ENCODE results near the gene CENPX.

The CENPX gene

GRCh38 chr17:82055023-82055964 lies 32.6 kb upstream of the CENPX start:
- no peak for DNase-seq

GRCh38 chr17:82054351-82055022 lies 31.8 kb upstream of the CENPX start:
- DNase-seq = no peak

- no peak for DNase-seq
These were observed 31.0 kb upstream of the CENPX start for GRCh38 chr17:82053556-82054263.

- no peak for DNase-seq
These were observed 30.5 kb upstream of the CENPX start for GRCh38 chr17:82053130-82053529.

- DNase-seq = no peak
These were observed 30.0 kb upstream of the CENPX start for GRCh38 chr17:82052638-82053059.

DNA sequence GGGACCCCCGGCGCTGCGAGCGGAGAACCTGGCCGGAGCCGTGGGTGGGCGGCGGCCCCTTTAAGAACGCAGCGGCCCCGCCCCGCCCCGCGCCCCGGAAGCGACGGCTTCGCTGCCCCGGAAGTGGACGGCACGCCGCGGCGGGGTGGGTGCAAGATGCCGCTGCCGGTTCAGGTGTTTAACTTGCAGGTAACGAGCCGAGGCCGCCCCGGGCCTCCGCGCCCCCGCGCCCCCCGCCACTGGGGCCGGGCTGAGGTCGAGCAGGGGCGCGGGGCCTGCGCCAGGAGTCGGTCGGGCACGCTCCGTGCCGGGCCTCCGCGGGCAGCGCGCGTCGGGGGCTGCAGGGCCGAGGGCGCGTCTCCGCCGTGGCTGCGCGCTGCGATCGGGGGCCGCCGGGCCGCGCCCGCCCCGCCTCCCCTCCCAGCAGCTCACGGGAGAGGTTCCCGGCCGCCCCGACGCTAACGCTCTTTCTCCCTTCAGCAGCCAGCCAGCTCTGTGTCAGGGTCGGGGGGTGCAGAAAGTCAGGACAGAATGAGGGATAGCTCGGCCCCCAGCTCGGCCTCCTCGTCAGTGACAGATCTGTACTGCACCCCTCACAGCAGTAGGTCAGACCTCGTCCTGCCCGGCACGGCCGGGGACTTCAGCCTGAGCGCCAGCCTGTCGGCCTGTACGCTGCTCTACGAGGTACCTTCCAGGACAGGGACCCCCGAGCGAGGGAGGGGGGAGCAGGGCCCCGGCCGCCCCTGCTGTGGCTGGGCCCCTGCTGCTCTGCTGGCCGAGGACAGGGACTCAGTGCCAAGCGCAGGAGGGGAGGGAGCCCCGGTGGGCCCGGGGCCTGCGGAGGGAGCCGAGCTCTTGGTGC lies 29.3 kb upstream of the CENPX start, which contains the start of the genes GPS1 and RFNG:
Gene GPS1 (plus strand): TSS at position 123 of the 862 bp plus-strand sequence. CDS start 34 bp downstream, at position 157.
Gene RFNG (minus strand): TSS at position 36 of the 862 bp plus-strand sequence. CDS start 45 bp downstream, outside the sequence.
- DNase-seq = peak; percentile 66

DNA sequence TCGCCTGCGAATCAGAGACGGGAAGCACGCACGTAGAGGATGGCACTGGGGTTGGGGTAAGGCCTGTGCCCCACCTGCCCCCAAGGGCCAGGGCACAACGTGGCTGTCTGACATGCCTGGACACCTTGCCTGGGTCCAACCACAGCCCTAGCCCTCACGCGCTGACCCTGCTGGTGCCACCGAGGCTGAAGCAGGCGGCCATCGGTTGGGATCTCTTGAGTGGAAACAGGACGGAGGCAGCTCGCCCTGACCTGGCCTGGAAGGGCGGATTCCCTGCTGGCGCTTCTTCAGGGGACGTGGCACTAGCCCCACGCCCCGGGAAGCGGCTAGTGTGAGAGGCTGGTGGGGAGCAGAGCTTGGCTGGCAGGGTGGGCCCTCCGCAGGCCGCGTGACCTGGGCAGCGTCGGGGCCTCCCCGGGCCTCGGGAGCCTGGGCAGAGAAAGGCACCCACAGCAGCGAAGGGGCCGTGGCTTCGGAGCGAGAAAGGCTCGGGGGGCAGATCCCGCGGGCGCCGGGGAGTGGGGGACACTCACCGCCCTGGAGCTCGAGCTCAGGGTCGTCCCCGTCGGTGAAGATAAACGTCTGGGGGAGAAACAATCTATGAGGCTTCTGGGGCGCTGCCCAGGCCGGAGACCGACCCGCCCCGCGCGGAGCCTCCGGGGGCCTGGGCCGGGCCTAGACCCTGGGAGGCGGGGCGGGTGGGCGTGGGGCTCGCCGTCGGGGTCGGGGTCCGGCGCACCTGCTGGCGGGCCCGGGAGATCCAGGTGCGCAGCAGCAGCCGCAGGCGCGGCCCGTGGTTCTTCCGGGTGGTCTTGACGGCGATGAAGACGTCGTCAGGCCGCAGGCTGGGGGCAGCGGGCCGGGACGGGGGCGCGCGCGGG lies 28.3 kb upstream of the CENPX start:
- no peak for DNase-seq

GRCh38 chr17:82050152-82050760 lies 27.6 kb upstream of the CENPX start:
- DNase-seq = no peak

GRCh38 chr17:82049521-82049971 lies 26.9 kb upstream of the CENPX start:
- DNase-seq = no peak

GRCh38 chr17:82049106-82049505 lies 26.4 kb upstream of the CENPX start:
- no peak for DNase-seq

DNA sequence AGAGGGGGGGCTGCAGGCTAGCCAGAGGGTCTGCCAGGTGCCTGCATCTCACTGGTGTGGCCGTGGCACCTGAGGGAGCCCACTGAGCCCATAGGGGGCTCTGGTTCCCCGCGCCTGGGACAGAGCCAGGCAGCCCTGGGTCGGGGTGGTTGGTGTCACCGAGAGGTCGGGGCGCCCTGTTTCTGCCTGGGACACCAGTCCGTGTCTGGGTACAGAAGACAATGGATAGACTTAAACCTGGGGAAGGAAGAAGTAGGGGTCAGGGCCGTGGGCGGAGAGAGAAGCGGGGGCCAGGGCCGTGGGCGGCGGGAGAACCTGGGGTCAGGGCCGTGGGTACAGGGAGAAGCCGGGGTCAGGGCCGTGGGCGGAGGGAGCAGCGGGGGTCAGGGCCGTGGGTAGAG lies 25.9 kb upstream of the CENPX start:
- DNase-seq = no peak

DNA sequence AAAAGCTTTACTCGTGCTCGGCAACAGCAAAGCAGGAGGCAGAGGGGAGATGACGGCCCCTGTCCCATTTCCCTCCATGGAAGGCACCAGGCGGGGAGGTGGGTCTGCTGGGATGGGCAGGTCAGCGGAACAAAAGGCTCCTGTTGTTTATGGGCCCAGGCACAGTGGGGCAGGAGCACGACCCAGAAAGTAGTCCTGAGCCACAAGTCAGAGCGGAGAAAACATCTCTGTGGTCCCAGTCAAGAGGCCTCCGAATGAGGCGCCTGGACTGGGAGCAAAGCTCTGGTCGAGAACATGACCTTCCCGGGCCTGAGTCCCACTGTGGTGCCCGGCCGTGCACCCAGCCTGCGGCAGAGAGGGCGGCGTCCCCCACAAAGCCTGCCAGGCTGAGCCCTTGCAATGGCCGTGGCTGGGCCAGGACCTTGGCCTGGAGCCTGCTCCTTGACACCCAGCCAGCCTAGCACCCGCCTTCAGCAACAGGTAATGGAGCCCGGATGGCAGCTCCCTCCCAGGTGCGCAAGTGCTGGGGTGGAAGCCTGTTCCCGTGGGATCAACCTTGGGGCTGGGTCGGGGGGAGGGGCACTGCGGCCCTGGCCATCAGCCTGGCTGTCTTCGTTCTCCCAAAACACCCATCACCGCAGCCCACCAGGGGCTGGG lies 25.4 kb upstream of the CENPX start:
- no peak for DNase-seq

GRCh38 chr17:82047379-82047778 lies 24.7 kb upstream of the CENPX start:
- no peak for DNase-seq

- DNase-seq = no peak
These were observed 24.2 kb upstream of the CENPX start for GRCh38 chr17:82046903-82047302.

DNA sequence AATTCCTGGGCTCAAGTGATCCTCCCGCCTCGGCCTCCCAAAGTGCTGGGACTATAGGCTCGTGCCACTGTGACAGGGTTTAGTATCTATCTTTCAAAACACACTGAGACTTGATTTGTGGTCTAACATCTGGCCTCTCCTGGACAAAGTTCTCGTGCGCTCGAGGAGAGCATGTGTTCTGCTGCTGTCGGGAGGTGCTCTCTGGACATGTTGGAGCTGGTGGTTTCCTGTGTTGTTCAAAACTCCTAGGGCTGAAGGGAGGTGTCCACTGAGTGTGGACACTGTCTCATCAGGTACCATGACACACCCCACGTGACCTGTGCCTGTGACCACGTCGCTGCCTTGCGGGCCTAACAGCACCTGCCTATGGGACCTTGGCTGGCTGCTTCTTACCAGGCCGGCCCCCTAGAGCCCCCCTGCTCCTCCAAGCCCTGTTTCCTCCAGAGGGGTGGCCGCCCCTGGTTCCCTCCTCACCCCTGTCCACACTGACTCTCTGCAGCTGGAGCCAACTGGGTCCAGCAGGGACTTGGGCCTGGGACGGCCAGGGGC lies 23.3 kb upstream of the CENPX start:
- DNase-seq = no peak

DNA sequence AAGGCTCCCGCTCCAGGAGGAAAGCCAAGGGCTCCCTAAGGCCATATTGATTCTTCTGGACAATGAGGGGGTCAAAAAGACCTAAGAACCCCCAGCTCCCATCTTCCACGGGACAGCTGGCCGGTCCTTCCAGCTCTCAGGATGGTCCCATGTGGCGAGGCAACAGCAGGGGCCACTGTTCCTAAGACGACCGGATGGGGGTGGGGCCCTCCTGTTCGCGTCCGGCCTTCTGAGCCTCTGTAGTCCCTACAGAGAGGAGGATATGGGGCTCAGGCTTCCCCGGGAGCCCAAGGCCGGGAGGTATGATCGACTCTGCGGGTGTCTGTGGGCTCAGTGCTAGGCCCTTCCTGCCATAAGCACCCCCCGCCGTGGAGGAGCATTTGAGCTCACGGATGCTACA lies 20.8 kb upstream of the CENPX start:
- DNase-seq = no peak

GRCh38 chr17:82042649-82043048 lies 20.0 kb upstream of the CENPX start:
- no peak for DNase-seq

GRCh38 chr17:82041144-82041814 lies 18.6 kb upstream of the CENPX start:
- no peak for DNase-seq

GRCh38 chr17:82039695-82040299 lies 17.1 kb upstream of the CENPX start:
- DNase-seq = no peak

All from NCI-H1105 (cell line).